ENCODE results near the gene RAB33B.
"Not testable (repeated sequence)": the region's sequence is repeated elsewhere in the genome, so short reads cannot be mapped to it uniquely, and the experiment has no call there.

The RAB33B gene

DNA sequence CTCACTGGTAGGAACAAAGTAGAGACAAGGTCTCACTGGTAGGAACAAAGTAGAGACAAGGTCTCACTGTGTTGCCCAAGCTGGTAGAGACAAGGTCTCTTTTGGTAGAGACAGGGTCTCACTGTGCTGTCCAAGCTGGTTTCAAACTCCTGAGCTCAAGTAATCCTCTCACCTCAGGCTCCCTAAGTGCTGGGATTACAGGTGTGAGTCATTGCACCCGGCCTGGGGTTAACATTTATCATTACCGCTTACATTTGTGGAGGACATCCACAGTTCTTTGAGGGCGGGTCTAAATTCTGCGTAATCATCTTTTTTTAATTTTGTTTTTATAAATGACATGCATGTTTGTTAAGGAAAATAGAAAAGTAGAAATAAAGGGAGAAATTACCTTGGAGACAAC lies 12.0 kb downstream of the RAB33B start:
- DNase-seq, result no peak

DNA sequence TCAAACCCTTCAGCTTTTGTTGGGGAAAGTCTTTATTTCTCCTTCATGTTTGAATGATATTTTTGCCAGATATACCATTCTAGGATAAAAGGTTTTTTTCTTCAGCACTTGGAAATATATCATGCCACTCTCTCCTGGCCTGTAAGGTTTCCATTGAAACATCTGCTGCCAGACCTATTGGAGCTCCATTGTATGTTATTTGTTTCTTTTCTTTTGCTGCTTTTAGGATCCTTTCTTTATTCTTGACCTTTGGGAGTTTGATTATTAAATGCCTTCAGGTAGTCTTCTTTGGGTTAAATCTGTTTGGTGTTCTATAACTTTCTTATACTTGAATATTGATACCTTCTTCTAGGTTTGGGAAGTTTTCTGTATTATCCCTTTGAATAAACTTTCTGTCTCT lies 14.8 kb downstream of the RAB33B start:
- DNase-seq, result not testable (repeated sequence)

GRCh38 chr4:139469216-139469615 lies 15.3 kb downstream of the RAB33B start:
- DNase-seq, result no peak

DNA sequence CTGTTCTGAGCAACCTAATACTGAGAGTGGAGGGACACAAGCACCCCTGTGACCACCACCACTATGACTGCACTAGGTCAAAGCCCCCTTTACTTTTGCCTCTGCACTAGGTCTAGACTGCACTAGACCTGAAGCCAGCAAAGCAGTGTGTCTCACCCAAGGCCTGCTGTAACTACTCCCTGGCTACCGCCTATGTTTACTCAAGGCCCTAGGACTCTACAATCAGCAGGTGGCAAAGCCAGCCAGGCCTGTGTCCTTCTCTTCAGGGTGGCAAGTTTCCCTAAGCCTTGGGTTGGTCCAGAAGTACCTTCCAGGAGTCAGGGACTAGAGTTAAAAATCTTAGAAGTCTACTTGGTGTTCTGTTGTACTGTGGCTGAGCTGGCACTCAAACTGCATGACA lies 15.9 kb downstream of the RAB33B start:
- no peak for DNase-seq

DNA sequence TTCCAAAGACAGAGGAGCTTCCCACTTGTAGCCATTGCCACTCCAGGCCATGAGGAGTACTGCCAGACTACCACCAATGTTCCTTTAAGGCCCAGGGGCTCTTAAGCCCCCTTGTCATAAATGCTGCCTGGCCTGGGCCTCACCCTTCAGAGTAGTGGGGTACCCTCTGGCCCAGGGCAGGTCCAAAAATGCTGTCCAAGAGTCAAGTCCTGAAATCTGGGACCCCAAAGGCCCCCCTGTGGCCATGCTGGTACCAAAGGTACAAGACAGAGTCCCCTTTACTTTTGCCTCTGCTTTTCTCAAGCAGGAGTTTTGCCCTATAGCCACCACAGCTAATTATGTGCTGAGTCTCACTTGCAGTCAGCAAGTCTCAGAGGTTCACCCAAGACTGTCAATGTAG lies 16.4 kb downstream of the RAB33B start:
- no peak for DNase-seq

- DNase-seq, result no peak
Observed at GRCh38 chr4:139470997-139471665, 17.2 kb downstream of the RAB33B start.

- no peak for DNase-seq
Observed at GRCh38 chr4:139472852-139473251, 18.9 kb downstream of the RAB33B start.

- no peak for DNase-seq
Observed at GRCh38 chr4:139476363-139476762, 22.4 kb downstream of the RAB33B start.

- no peak for DNase-seq
Observed at GRCh38 chr4:139481465-139481864, 27.5 kb downstream of the RAB33B start.

DNA sequence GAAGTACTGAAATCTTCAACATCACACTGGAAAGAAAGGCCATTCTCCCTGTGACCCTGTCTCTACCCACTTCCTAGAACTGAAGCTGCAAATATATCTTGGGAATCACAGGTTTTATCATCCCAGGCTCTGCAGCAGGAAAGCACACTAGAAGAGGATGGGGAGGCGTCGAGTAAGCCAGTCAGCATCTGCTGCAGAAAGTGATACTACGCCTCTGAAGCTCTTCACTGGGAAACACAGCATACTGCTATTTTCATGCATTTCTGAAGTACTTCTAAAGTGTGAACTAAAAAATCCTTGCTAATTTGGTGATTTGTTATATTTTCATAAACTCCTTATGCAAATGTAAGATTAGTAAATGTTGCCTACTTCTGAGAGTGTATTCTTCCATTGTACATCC lies 29.1 kb downstream of the RAB33B start:
- no peak for DNase-seq

- no peak for DNase-seq
Observed at GRCh38 chr4:139484783-139485311, 30.9 kb downstream of the RAB33B start.

GRCh38 chr4:139488442-139488841 lies 34.5 kb downstream of the RAB33B start:
- no peak for DNase-seq

- DNase-seq, result no peak
Observed at GRCh38 chr4:139489638-139490037, 35.7 kb downstream of the RAB33B start.

GRCh38 chr4:139492429-139492828 lies 38.5 kb downstream of the RAB33B start:
- DNase-seq, result no peak

DNA sequence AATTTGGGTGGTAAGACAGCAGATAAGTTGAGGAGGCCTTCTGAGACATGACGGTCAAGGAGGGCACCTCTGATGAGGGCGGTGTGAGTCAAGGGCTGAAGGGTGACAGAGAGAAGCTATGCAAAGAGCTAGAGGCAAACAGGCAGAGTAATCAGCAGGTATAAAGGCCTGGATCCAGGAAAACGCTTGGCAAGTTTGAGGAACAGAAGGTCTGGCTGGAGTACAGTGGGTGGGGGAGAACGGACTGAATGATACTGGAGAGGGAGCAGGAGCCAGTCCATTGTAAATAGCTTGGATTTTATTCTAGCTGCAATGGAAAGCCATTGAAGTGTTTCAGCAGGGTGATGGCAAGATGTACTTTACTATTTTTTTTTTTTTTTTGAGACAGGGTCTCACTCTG lies 39.3 kb downstream of the RAB33B start:
- DNase-seq, result no peak

GRCh38 chr4:139499186-139499585 lies 45.3 kb downstream of the RAB33B start:
- no peak for DNase-seq

DNA sequence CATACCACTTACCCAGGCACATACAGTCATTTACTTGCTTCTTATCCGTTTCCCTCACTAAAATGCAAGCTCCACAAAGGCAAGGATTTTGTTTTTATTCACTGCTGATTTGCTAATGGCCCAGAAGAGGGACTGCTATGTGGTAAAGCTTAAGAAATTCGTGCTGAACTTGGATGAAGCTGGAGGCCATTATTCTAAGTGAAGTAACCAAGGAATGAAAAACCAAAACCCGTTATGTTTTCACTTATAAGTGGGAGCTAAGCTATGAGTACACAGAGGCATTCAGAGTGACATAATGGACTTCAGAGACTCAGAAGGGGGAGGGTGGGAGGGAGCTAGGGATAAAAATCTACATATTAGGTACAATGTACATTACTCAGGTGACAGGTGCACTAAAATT lies 47.2 kb downstream of the RAB33B start:
- no peak for DNase-seq

- DNase-seq, result no peak
Observed at GRCh38 chr4:139501527-139501926, 47.6 kb downstream of the RAB33B start.

DNA sequence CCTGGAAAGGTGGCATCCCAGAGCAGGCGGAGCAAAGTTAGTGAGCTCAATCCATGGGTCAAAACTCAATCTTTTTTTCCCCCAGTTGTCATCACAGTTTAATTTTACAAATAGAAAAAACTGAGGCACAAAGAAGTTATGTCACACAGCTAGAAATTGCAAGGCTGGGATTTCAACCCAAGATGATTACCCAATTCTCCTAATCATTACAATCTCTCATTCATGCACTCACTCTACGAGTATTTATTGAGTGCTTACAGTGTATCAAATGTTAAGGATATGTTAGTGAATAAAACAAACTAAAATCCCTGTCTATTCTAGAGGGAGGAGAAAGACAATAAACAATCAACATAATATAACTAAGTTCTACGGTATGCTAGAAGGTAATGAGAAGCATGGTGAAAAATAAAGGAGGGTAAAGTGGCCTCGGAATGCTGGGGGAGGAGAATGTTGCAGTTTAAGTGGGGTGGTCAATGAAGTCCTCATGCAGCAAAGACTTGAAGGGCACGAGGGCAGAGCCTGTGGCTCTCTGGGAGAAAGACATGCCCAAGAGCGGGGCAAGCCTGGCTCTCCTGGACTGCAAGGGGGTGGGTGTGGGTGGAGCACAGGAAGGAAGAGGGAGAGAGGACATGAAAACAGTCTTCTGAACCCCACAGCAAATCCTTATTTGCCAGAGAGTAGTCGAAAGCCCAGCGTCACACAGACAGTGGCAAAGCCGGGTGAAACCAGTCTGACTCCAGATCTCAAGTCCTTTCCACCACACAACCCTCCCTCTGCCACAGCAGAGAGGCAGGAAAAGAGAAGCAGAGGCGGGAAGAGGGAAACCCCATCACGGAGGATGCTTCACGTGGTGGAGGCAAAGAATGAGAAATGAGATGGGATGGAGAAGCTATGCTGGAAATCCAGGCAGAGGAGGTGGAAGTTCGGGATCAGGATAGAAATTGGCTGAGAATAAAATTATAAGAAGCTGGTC lies 48.3 kb downstream of the RAB33B start:
- no peak for DNase-seq

DNA sequence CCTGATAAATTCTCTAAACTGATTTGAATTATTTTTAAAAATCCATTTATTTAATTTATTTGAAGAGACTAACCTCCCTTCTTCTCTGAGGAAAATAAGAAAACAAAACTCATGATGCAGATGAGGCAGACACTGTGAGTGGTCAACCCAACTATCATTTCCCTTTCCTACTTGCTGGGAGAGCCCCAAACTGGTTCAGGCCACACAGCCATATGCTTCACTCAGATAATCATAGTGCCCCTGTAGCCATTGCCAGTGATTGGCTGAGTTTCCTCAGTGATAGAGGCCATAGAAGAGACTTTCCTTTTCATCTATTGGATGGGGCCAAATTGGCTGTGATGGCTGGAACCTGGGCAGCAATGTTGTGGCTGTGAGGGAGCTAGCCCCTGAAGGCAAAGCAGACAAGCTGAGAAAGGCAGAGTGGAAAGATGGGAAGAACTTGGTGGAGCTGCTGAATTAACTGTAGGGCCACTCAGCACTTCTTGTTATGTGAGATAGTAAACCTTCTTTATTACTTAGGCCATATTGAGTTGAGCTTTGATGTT lies 49.8 kb downstream of the RAB33B start:
- no peak for DNase-seq

GRCh38 chr4:139506774-139507173 lies 52.9 kb downstream of the RAB33B start:
- no peak for DNase-seq

GRCh38 chr4:139508581-139509237 lies 54.8 kb downstream of the RAB33B start:
- DNase-seq, result no peak
